HEK293 (cell line): ENCODE results near the gene WNT4.
A peak's percentile ranks its signal among the peaks of the same experiment; 100 is the strongest.

Experiments
- CTCF ChIA-PET: fragments of 350-600 bp; formaldehyde crosslinking; extraction: SDS; loops from one replicate; lab custom pipeline; 2021; ENCODE audit warnings: antibody characterized with exemption; lab: Yijun Ruan, JAX
- POLR2A ChIA-PET: fragments of 300-600 bp; formaldehyde crosslinking; extraction: SDS; loops from one replicate; lab custom pipeline; 2020; ENCODE audit warnings: antibody characterized with exemption, inconsistent platforms; lab: Yijun Ruan, JAX
- H3K27ac ChIP-seq: fragments of 200-500 bp; sonication (Bioruptor generic); 2 replicates; pipeline ENCODE4 v1.5.1; 2014; ENCODE audit warnings: low read depth, low read length, control low read depth, inconsistent platforms; ENCODE audit errors: extremely low read depth
- H3K36me3 ChIP-seq, 2 experiments: fragments of 200-500 bp in 1 of 2; sonication (Bioruptor generic) in 1 of 2; 1 replicate in 1 of 2; 2 replicates in 1 of 2; pipeline ENCODE4 v1.5.1; 2014 to 2017; ENCODE audit warnings: inconsistent platforms in 2 of 2, low read length in 2 of 2; ENCODE audit not compliant: control insufficient read depth in 2 of 2, insufficient read depth in 1 of 2
- H3K4me1 ChIP-seq: fragments of 200-500 bp; sonication (Bioruptor generic); 2 replicates; pipeline ENCODE4 v1.5.1; 2014; ENCODE audit warnings: mild to moderate bottlenecking, low read length, inconsistent platforms; ENCODE audit not compliant: control insufficient read depth, insufficient read depth
- H3K4me3 ChIP-seq: 2 replicates; pipeline ENCODE4 v1.5.1; 2011; ENCODE audit warnings: low read depth, mild to moderate bottlenecking, control low read depth, low read length, moderate library complexity
- H3K9me3 ChIP-seq: fragments of 200-500 bp; sonication (Bioruptor generic); 2 replicates; pipeline ENCODE4 v1.5.1; 2014; ENCODE audit warnings: low read depth, low read length, inconsistent platforms; ENCODE audit not compliant: control insufficient read depth, insufficient read depth
- BCL11A ChIP-seq: fragments of 450-650 bp; formaldehyde crosslinking; IDR thresholded peaks from 2 replicates; pipeline ENCODE4 v1.5.1; 2016; ENCODE audit warnings: low read depth, missing biosample characterization, missing genetic modification characterization
- GLIS1 ChIP-seq: fragments of 450-650 bp; formaldehyde crosslinking; IDR thresholded peaks from 2 replicates; pipeline ENCODE4 v1.5.1; 2016; ENCODE audit warnings: missing biosample characterization, missing genetic modification characterization
- HIC1 ChIP-seq: fragments of 450-650 bp; formaldehyde crosslinking; IDR thresholded peaks from 2 replicates; pipeline ENCODE4 v1.5.1; 2016; ENCODE audit warnings: missing biosample characterization, missing genetic modification characterization
- MYNN ChIP-seq: fragments of 450-650 bp; formaldehyde crosslinking; IDR thresholded peaks from 2 replicates; pipeline ENCODE4 v1.5.1; 2016; ENCODE audit warnings: missing biosample characterization, missing genetic modification characterization, borderline replicate concordance
- ZBTB1 ChIP-seq: fragments of 450-650 bp; formaldehyde crosslinking; IDR thresholded peaks from 2 replicates; pipeline ENCODE4 v1.5.1; 2016; ENCODE audit warnings: missing biosample characterization, missing genetic modification characterization
- ZBTB11 ChIP-seq: fragments of 450-650 bp; formaldehyde crosslinking; conservative IDR thresholded peaks from 2 replicates; pipeline ENCODE4 v1.5.1; 2016; ENCODE audit warnings: low read depth, missing biosample characterization, missing genetic modification characterization
- ZBTB48 ChIP-seq: fragments of 450-650 bp; formaldehyde crosslinking; IDR thresholded peaks from 2 replicates; pipeline ENCODE4 v1.5.1; 2016; ENCODE audit warnings: missing biosample characterization, missing genetic modification characterization
- ZIC2 ChIP-seq: fragments of 450-650 bp; formaldehyde crosslinking; IDR thresholded peaks from 2 replicates; pipeline ENCODE4 v1.5.1; 2016; ENCODE audit warnings: missing biosample characterization, missing genetic modification characterization
- ZNF280D ChIP-seq: fragments of 450-650 bp; formaldehyde crosslinking; IDR thresholded peaks from 2 replicates; pipeline ENCODE4 v1.5.1; 2016; ENCODE audit warnings: missing biosample characterization, missing genetic modification characterization
- ZNF354C ChIP-seq: fragments of 450-650 bp; formaldehyde crosslinking; IDR thresholded peaks from 2 replicates; pipeline ENCODE4 v1.5.1; 2016; ENCODE audit warnings: missing biosample characterization, missing genetic modification characterization, low read depth, borderline replicate concordance
- ZNF398 ChIP-seq: fragments of 450-650 bp; formaldehyde crosslinking; IDR thresholded peaks from 2 replicates; pipeline ENCODE4 v1.5.1; 2017; ENCODE audit warnings: missing biosample characterization, missing genetic modification characterization
- ZNF423 ChIP-seq: fragments of 450-650 bp; formaldehyde crosslinking; IDR thresholded peaks from 2 replicates; pipeline ENCODE4 v1.5.1; 2016; ENCODE audit warnings: missing biosample characterization, missing genetic modification characterization
- ZNF501 ChIP-seq: fragments of 450-650 bp; formaldehyde crosslinking; IDR thresholded peaks from 2 replicates; pipeline ENCODE4 v1.5.1; 2016; ENCODE audit warnings: missing biosample characterization, missing genetic modification characterization
- ZNF529 ChIP-seq: fragments of 450-650 bp; formaldehyde crosslinking; IDR thresholded peaks from 2 replicates; pipeline ENCODE4 v1.5.1; 2017; ENCODE audit warnings: missing genetic modification characterization, missing biosample characterization; ENCODE audit not compliant: insufficient replicate concordance
- ZNF549 ChIP-seq: fragments of 450-650 bp; IDR thresholded peaks from 2 replicates; pipeline ENCODE4 v1.5.1; 2018; ENCODE audit warnings: missing biosample characterization, missing genetic modification characterization, mild to moderate bottlenecking, inconsistent platforms, moderate library complexity
- ZNF560 ChIP-seq: fragments of 450-650 bp; formaldehyde crosslinking; IDR thresholded peaks from 2 replicates; pipeline ENCODE4 v1.5.1; 2017; ENCODE audit warnings: missing biosample characterization, missing genetic modification characterization, borderline replicate concordance
- ZNF707 ChIP-seq: fragments of 450-650 bp; formaldehyde crosslinking; IDR thresholded peaks from 2 replicates; pipeline ENCODE4 v1.5.1; 2016; ENCODE audit warnings: missing biosample characterization, missing genetic modification characterization
- ZNF777 ChIP-seq: fragments of 450-650 bp; formaldehyde crosslinking; IDR thresholded peaks from 2 replicates; pipeline ENCODE4 v1.5.1; 2017; ENCODE audit warnings: missing biosample characterization, missing genetic modification characterization, borderline replicate concordance

WNT4 gene

GRCh38 chr1:22110016-22110415 is 32.9 kb downstream of the WNT4 start:
- peaks cover 11% of the 10 kb centered on the region for H3K4me1 ChIP-seq
- CTCF ChIA-PET: interaction anchor here (0.6 to 2.9 kb wide), 4 partner anchors 22 to 86 kb away, joined by 3 to 7 read pairs (median 4); no protein-coding TSS in a partner anchor
- POLR2A ChIA-PET: no interaction called here
- TF ChIP-seq ZNF560 (tag by site-specific recombination): no peak
- no peak for TF ChIP-seq ZBTB11 (tag by site-specific recombination)
- no peak for TF ChIP-seq ZNF398 (tag by site-specific recombination)
- no peak for TF ChIP-seq ZNF549 (tag by site-specific recombination)
- no peak for TF ChIP-seq ZBTB48 (tag by site-specific recombination)
- TF ChIP-seq MYNN (tag by site-specific recombination): no peak
- no peak for TF ChIP-seq ZNF529 (tag by site-specific recombination)
- no peak for TF ChIP-seq ZNF280D (tag by site-specific recombination)
- no peak for TF ChIP-seq ZNF707
- H3K9me3 ChIP-seq: no peaks in the 10 kb centered on the region
- H3K27ac ChIP-seq: no peak overlapping the region
- no peak overlapping the region for H3K4me3 ChIP-seq
- peaks cover 0 to 70% of the 10 kb centered on the region in 2 experiments; a peak in 1 of 3 replicates for H3K36me3 ChIP-seq

- no peak overlapping the region for H3K4me3 ChIP-seq
- H3K27ac ChIP-seq: no peak overlapping the region
- no peak for TF ChIP-seq ZNF354C (tag by site-specific recombination)
- 0 out of 2 replicates have a peak, but pooled peaks have one; percentile 17 for TF ChIP-seq ZNF423 (tag by site-specific recombination)
- TF ChIP-seq ZNF777 (tag by site-specific recombination): no peak
- TF ChIP-seq ZNF501 (tag by site-specific recombination): no peak
- no peak for TF ChIP-seq BCL11A (tag by site-specific recombination)
- peak; percentile 93 for TF ChIP-seq ZIC2 (tag by site-specific recombination)
- 0 out of 2 replicates have a peak, but pooled peaks have one; percentile 12 for TF ChIP-seq GLIS1 (tag by site-specific recombination)
- peak; percentile 52; the same call in 1 of the 2 replicates for TF ChIP-seq HIC1
- no peak for TF ChIP-seq ZBTB1 (tag by site-specific recombination)
- H3K4me1 ChIP-seq: no peaks in the 10 kb centered on the region
- H3K9me3 ChIP-seq: no peaks in the 10 kb centered on the region
- CTCF ChIA-PET: interaction anchor here (0.7 to 4.9 kb wide), 5 partner anchors 9 to 307 kb away, joined by 3 to 27 read pairs (median 5); no protein-coding TSS in a partner anchor
- POLR2A ChIA-PET: no interaction called here
- peaks cover 0 to 75% of the 10 kb centered on the region in 2 experiments; a peak in 1 of 3 replicates for H3K36me3 ChIP-seq
Measured at GRCh38 chr1:22108339-22109105, 34.4 kb downstream of the WNT4 start.
